Dermis blood vessel endothelial cell (primary cell): ENCODE data around the gene CBX2. TPM values are rescaled to one million over a fixed set of nuclear protein-coding genes. Genes with fewer than 3 reads are reported as not detected.

Source experiments
- DNase-seq: peaks from one replicate; pipeline ENCODE4 v3.0.0; 2010
- total RNA-seq: library from RNA; depleted of rRNA; stranded (reverse); fragments of >200 nt; gene quantifications from 2 replicates; pipeline ENCODE4 v1.2.3, GENCODE V29; 2014

The CBX2 gene
- total RNA-seq, 1 donor from 2014 or later: 14.1 TPM

DNA sequence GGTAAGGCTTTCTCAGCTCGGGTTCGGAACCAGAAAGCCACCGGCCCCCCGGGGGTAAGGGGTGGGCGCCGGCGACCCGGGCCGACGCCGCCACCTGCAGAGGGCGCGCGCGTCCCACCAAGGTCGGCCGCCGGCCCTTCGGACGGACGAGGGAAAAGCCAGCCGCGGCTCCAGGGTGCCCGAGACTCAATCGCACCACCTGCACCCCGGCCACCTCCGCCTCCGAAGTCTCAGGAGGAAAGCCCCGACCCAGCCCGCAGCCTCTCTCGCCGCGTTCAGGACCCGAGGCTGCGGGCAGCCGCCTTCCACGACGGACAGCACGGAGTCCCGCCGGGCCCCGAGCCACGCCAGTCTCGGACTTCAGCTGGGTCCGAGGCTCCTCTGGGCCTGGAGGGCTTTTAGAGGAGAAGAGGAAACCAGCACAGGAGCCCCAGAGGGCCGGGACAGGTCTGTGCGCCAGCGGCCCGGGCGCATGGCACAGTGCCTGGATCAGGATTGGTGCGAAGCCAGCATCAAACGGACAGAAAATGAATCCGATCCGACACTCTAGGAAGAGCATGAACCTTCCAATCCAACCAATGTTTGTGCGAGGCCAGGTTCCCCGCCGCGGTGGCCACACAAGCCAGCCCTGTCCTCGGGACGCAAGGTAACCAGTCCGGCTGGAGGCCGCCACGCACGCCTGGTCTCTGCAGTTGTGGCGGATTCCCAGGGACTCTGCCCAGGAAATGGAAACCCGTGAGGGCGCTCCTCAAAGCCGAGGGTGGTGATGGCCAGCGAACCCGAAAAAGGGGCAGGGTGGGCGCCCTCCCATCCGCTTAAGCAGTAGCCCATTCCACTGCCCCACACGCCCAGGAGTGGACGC is 12.2 kb downstream of the CBX2 start:
- peak; percentile 62 for DNase-seq

DNA sequence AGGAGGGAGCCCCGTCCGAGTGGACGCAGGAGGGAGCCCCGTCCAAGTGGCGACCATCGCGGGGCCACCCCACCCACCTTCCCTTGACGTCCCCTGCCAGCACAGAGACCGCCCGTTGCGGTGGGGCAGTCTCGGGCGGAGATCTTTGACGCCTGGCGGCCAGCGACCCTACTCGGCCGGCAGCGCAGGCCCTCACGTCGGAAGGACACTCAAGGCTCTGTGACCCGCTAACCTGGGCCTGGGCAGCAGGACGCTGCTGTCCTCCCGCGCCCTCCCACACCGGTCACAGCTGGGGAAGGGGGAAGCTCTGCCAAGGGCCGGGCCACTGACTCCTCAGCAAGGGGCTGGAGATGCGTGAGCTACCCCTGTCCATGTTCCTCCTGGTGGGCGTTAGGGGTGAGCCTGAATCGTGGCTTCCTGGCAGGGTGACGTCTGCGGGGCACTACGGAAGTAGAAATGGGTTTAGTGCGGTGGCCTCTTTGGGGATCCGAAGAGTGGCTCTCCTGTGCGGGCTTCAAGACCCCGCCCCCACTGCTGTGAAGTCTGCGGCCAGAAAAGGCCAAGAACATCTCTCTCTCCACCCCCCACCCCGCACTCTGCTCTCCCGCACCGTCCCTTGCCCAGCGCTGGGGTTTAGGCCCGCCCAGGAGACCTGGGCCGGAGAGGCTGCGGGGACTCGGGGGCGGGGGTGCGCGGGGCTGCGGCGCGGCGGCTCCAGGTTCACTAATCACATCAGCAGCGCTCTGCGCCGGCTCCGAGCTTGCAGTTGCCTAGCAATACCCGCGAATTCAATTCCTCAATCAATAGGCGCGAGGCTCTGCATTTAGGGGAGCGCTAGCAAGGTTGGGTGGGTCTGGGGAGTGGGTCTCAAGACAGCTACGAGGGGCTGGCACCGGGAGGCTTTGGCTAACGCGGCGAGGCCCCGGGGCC is 13.1 kb downstream of the CBX2 start:
- no peak for DNase-seq

DNA sequence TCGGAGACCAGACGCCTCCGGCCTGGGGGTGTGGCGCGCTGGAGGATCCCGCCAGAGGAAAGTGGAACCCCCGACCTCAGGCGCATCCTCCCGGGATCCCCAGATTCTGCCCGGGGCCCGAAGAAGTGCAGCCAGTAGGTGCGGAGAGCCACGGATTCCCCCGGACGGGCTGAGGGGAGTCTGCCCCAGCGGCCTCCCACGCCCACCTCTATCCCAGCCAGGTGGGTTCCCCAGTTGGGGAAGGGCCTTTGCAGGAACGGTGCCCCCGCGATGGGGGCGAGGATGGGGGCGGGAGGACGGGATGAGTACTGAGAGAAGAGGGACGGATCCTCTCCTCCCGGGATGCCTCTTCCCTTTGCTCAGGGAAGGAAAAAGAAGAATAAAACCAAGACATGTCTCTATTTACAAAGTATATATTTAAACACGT is 13.8 kb downstream of the CBX2 start:
- no peak for DNase-seq

DNA sequence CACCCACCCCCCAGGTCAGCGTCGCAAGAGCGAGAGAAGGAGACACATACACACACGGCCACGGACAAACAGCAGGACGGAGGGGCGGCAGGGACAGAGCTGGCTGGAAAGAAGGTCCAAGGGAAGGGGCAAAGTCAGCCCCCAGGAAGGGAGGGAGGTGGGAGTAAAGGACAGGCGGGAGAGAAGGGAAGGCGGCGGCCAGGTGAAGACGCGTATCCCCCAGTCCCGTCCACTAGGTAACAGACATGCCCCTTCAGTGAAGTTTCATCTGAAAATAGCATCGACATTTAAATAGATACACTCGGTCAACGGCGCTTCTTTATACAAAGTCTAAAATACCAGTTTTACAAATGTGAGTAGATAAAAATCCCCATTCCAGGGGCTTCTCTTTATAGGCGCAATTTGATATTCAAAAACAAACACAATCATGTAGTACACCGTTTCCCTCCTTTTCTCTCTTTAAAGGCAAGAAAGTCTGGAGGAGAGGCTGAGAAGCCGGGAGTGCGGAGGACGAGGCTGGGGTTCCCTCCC is 14.5 kb downstream of the CBX2 start:
- DNase-seq: no peak

DNA sequence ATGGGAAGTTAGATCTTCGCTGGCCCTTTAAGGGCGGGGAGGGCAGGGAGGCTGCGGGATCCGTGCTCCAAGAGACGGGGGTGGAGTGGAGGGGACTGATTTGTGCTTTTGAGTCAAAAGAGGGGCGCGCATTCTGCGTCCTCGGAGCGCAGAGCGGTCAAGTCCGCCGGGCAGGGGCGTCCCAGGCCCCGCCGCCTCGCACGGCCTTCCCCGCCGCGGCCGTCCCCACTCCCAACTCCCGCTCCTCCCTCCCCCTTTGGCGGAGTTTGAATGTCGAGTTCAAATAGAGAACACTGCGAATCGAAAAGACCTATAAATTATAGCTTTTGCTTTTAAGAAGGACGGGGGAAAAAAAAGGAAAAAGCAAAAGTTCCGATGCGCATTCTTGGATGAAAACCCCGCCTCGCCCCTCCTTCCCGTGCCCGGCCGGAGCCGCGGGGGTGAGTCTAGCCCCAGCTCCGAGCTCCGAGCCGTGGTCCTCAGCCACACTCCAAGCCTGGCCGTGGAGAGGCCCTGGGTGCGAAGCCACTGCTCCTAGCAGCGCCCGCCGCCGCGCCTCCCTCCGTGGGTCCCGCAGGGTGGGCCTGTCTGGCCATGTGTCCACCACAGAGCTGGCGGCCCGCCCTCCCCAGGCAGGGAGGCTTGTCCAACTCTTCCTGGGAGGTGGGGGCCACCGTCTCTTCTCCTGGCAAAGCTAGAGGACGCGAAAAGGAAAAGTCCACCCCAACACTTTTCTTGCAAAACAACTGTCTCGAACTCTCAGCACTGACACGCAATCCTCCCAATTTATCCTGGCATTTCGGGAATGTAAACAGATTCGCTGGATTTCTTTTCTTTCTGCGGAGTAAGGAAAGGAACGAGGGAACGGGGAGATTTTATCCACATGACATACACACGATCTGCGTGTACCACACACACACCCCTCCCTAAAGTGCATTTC is 15.3 kb downstream of the CBX2 start:
- DNase-seq: no peak

DNA sequence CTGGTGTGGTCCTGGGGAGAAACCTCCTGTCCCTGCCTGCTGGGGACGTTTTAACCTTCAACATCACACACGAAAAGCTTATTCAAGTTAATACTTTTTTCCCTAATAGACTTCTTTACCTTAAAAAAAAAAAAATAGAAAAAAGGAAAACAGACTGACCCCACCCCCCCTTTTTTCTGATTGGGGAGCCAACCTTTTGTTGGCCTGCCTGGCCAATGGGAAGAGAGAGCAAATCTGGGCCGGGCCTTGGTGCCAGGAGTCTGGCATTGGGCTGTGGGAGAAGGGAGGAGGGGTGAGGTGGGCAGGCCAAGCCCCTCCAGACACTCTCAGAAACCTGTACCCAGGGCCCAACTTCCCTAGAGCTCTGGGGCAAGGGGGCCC is 16.0 kb downstream of the CBX2 start:
- no peak for DNase-seq

DNA sequence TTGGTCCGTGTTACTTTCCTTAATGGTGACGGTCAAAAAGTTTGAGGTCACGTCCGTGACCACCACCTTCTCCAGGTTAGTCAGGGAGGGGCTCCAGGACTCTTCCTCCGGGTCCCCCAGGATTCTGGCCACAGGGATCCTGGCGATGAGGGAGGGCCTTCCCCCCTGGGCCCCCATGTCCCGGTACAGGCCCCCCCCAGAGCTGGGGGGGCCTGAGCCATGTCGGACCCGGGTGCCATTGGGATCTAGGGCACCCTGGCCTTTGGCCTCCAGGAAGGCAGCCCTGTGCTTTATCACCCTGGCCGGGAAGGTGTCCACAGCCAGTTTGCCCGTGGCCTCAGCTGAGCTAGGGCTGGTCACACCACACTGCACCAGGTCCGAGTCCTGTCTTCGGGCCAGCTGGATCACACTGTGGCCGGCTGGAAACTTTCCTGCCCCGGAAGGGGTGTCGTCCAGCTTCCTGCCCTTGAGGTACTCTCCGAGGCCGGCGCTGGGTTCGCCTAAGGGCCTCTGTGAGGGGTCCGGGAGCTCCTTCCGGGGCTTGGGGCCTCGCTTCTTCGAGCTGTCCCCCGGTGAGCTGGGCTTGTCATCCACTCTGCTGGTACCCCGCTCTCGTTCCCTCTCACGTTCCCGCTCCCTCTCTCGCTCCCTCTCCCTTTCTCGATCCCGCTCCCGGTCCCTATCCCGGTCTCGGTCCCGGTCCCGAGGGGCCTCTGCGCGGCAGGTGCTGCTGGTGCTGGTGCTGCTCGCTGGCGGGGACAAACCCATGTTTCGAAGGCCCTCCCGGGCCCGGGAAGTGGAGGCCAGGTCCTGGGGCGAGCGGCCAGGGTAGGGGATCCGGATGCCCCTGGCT is 16.9 kb downstream of the CBX2 start:
- DNase-seq: no peak

DNA sequence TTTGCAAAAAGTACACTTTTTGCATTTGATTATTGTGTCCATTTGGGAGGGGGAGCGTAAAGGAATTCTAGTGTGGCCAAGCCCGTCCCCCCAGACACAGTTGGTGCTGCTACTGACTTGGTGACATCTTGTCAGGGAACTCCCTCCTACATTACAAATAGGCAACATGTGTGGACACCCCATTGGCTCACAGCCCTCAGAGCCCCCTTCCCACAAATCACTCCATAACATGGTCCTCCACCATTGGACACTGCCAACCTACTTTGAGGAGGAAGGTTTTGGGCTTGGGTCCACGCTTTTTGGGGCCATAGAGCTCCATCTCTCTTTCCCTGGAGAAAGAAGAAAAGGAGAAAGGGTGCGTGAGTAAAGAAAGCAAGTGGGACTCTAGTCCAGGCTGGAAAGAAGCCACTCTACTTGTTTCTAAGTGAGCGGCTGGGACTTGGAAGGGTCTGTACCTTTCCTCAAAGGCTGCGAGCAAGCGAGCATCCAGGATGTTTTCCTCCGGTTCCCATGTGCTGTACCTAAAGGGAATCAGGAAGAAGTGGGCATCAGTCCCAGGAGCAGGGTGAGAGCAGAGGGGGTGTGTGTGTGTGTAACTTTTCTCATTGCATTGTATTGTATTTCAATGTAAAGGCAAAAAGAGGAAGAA is 18.0 kb downstream of the CBX2 start:
- DNase-seq: no peak

DNA sequence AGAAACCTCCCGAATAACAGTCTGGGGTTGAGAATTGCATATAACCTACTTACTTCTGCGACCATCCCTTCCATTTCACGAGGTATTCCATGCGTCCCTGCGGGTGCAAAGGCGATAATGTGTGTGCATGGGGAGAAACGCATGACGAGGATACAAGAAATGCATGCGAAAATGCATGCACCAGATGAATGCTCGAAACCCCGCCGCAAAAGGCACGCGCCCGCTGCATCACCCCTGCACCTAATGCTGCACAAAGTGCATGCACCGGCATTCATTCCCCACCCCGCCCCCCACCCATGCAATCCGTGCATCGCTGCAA is 18.5 kb downstream of the CBX2 start:
- no peak for DNase-seq

DNA sequence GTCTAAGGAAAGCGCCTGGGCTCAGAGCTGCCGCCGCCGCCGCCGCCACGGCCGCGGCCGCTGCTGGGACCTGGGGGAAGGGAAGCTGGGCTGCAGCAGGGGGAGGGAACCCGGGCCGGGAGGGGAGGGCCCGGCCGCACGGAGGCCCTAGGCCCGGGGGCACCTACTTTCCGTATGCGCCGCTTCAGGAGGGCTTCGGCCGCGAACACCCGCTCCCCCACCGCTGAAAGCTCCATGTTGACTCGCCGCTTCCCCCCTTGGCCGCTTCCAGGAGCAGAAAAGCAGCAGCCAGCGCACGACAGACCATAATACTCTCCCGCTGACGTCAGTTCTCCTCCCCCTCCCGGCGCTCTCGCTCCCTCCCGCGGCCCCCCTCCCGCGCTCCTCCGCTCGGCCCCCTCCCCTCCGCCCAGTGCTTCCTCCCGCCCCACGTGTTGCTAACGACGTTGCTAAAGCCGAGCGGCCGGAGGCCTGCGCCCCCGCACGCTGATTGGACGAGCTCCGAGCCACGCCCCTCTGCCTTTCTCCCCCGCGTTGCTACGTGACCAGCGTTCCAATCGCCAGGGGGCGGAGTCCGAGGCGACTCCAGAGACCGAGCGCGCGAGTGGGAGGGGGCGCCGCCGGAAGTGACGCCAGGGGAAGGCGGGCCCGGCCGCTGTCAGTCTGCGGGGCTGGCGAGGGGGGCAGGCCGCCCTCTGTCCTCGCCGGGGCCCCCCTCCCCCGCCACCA is 19.0 kb downstream of the CBX2 start, which contains the start of gene CBX8:
Gene CBX8, minus strand, starts transcription at position 315 of the 729 bp plus-strand sequence. Its CDS starts 79 bp downstream, at position 236.
- peak; percentile 100 for DNase-seq

DNA sequence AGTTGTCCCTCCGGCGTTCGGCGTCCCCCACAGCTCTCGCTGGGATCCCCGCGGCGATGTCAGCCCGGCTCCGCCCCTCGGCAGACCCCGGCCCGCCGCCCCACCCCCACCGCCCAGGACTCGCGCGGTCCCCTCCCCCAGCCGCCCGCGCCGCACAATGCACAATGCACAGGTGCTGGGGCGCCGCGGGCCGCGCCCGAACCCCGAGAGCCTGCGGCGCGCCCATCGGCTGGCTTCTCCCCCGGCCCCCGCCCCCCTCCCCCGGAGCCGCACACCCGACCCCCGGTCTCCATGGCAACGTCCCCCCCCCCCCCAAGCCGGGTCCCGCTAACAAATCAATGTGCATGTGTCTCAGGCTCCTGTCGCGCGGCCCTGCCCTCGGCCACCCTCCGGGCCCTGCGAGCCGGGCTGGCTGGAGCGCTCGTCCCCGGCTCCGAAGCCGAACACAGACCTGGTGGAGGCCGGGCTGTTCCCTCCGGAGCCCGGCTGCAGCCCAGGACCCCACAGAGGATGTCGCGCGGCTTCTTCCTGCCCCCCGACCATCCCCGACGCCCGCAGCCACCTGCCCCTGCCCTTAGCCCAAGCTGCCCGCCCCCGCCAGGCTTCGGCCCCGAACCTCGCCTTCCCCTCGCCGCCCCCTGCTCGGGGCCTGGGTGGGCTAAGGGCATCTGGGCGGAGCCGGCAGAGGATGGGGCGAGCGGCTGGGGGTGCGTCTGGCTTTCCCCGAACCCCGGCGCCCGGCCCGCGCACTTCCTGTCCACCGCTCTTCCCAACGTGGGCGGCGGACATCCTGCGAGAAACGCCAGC is 19.7 kb downstream of the CBX2 start:
- no peak for DNase-seq

DNA sequence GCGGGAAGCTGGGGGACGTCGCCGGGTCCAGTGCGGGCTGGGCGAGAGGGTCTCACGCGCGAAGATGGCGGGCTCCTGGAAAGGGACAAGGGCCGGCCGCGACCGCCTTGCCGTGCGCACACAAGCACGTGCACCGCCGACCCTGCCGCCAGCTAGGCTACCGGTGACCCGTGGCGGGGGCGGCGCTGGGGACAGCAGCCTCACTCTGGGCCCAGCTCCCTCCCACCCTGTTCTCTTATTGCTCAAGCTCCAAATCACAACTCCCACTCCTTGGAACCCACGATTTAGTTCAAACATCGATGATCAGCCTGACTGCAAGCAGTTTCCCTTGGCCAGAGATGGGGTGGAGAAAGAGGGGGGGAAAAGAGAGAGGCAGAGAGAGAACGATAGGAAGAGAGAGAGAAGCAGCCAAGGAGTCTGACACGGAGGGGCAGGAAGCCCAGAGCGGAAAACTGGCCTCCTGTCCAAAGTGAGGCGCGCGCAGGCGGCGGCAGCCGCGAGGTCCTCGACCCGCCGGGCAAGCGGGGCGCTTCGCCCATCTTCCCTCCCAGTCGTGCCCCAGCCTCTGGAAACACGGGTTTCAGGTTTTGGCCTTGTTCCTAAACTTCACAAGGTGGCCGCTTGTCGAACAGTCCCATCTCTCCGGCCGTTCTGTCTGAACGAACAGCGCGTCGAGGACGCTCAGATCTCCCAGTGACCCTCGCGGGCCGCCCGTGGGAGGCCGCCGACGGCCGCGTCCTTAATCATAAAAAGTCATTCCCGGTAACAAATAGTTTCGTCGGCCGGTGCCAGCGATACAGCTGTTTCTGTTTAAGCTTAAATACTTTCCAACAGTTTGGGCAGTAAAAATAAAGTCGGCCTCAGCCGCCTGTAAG is 20.6 kb downstream of the CBX2 start:
- no peak for DNase-seq

DNA sequence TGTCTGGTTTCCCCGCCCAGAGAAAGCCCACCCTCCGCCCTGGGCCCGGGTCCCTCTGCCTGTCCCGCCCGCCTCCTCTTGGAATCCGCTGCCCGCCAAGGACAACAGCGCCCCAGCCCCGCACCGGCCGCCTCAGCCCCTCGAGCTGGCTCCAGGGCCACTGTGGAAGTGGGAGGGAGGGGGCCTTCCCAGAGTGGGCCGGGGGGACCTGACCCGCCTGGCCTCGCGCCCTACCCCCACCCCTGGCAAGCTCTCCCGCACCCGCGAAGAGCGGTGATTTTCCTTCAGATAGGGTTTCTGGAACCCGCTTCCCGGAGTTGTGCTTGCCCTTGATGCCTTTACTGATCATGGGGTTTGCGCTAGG is 21.2 kb downstream of the CBX2 start:
- DNase-seq: no peak

DNA sequence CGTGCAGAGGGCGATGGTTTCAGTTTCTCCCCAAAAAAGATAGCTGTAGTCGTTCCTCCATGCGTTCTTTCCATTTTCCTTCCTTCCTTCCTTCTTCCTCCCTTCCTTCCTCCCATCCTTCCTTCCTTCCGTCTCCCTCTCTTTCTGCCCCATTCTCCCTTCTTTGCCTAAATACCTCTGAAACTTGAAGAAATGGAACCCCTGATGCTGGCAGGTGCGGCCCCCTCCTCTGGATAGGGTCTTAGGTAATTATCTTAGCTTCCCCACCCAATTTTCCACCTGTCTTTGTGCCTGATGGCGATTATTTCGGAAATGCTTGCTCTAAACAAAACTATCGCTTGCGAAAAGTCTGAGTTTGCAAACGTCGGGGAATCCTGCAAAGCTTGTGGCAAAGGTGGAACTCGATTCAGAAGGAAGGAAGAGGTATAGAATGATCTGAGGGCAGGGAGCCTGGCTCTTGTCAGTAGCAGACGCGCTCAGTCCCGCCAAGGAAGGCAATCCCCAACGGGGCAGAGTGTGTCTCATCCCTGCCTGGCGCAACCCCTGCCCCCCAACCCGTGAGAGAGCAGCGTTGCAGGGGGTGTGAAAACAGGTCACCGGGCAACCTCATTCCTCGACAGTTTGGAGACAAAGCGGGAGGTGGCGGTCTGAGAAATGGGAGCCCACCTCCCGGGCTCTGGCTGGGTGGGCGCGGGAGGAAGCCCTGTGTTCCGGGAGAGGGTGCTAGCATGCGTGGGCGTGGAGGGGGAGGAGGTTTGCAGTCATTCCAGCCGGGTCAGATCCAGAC is 21.8 kb downstream of the CBX2 start:
- DNase-seq: no peak

DNA sequence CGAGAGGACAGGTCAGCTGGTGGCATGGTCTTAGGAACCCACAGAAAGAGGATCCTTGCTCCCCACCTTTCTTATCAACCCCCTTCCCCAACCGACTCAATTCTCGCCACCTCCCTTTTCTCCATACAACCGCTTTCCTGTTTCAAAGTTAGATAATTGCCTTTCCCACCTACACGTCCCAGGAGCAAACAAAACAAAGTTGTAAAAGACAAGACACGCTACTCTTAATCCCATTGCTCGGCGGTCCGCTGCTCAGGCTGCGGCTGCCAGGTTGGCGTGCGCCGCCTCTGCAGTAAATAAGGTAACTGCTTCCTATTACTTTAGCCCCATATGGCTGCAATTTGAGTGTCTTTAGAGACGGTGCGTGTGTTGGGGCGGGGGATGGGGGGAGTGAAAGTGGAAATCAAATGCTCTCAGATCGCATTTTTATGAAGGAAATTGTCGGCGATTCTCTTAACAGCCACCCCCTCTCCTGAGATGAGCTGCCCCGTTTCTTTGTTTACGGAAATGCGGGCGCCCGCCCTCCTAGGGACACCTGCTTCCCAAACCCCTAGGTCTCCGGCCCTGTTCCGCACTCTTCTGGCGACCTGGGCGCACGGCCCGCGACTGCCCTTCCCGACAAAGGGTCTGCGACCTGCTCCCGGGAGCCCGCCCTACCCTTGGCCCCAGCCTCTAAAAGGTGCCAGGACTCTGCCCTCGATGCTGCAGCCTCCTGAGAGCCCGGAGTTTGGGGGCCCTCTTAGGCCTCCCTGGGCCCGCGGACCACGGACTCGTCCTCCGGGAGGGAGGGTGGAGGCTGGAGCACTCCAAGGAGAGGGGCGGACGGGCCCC is 22.6 kb downstream of the CBX2 start:
- DNase-seq: peak; percentile 40
